B cell (primary cell): ENCODE data around the gene TMED6. TPM values are rescaled to one million over a fixed set of nuclear protein-coding genes. Genes with fewer than 3 reads are reported as not detected.

Source experiments
- ATAC-seq: fragments of 200-7000 bp; cut with Tn5 transposase; one replicate; pipeline ENCODE4 v1.10.0; 2021; ENCODE audit warnings: low read depth, mild to moderate bottlenecking, moderate number of reproducible peaks, moderate library complexity
- CTCF ChIA-PET: fragments of 350-600 bp; sonication (Branson Sonifier 250); formaldehyde crosslinking; loops from one replicate; lab custom pipeline; 2021; ENCODE audit warnings: antibody characterized with exemption, inconsistent platforms; lab: Charles Lee
- POLR2A ChIA-PET: fragments of 350-600 bp; sonication (Branson Sonifier 250); formaldehyde crosslinking; loops from one replicate; lab custom pipeline; 2021; ENCODE audit warnings: antibody characterized with exemption; lab: Charles Lee
- DNase-seq: peaks from one replicate; pipeline ENCODE4 v3.0.0; 2013
- H2AFZ ChIP-seq: 2 replicates; pipeline ENCODE4 v1.6.1; 2012; ENCODE audit warnings: mild to moderate bottlenecking, low read depth, low read length; ENCODE audit not compliant: insufficient read depth, poor library complexity, severe bottlenecking
- H3K27ac ChIP-seq, 2 donors: 1 replicate in 1 of 2; 2 replicates in 1 of 2; pipeline ENCODE4 v1.5.1; 2012 to 2013; ENCODE audit warnings: low read length in 2 of 2, mild to moderate bottlenecking in 2 of 2, moderate library complexity in 1 of 2
- H3K27me3 ChIP-seq, 4 experiments: fragments of 200-600 bp in 1 of 4; sonication (generic) in 1 of 4; replicated peaks in 1 of 4; 1 replicate in 2 of 4; 2 replicates in 2 of 4; pipeline versions ENCODE4 v1.6.1 to v1.7.0; 2013 to 2016; ENCODE audit warnings: low read length in 3 of 4, mild to moderate bottlenecking in 2 of 4, mixed read lengths in 1 of 4, moderate library complexity in 1 of 4; ENCODE audit not compliant: insufficient read depth in 4 of 4, control insufficient read depth in 3 of 4; ENCODE audit errors: control extremely low read depth in 1 of 4
- H3K36me3 ChIP-seq, 2 experiments: replicated peaks in 1 of 2; 1 replicate in 1 of 2; 2 replicates in 1 of 2; pipeline versions ENCODE4 v1.6.1 to v1.7.1; 2013; ENCODE audit warnings: low read length in 1 of 2; ENCODE audit not compliant: insufficient read depth in 2 of 2, control insufficient read depth in 1 of 2; ENCODE audit errors: control extremely low read depth in 1 of 2, extremely low read depth in 1 of 2
- H3K4me1 ChIP-seq, 2 donors: fragments of 200-600 bp in 1 of 2; sonication (generic) in 1 of 2; 1 replicate in 1 of 2; 2 replicates in 1 of 2; pipeline versions ENCODE4 v1.5.1 to v1.6.1; 2013 to 2017; ENCODE audit warnings: low read length in 2 of 2; ENCODE audit not compliant: control insufficient read depth in 2 of 2, insufficient read depth in 2 of 2
- H3K4me2 ChIP-seq: replicated peaks from 2 replicates; pipeline ENCODE3; 2012; ENCODE audit warnings: mild to moderate bottlenecking, low read depth, low read length; ENCODE audit not compliant: poor library complexity, severe bottlenecking
- H3K4me3 ChIP-seq, 5 experiments: fragments of 200-600 bp in 1 of 5; sonication (generic) in 1 of 5; 1 replicate in 3 of 5; 2 replicates in 2 of 5; pipeline versions ENCODE4 v1.5.1 to v1.7.0; 2011 to 2016; ENCODE audit warnings: low read length in 4 of 5, mild to moderate bottlenecking in 4 of 5, low read depth in 2 of 5, control low read depth in 1 of 5, moderate library complexity in 1 of 5; ENCODE audit not compliant: insufficient read depth in 1 of 5; ENCODE audit errors: control extremely low read depth in 1 of 5, extremely low read depth in 1 of 5
- H3K79me2 ChIP-seq: fragments of 200-600 bp; sonication (generic); one replicate; pipeline ENCODE4 v1.6.0; 2016; ENCODE audit warnings: low read length; ENCODE audit not compliant: control insufficient read depth, insufficient read depth
- H3K9ac ChIP-seq: fragments of 200-600 bp; sonication (generic); 2 replicates; pipeline ENCODE4 v1.6.1; 2017; ENCODE audit warnings: mild to moderate bottlenecking, low read length, moderate library complexity
- H3K9me3 ChIP-seq, 3 donors: one replicate each; pipeline versions ENCODE4 v1.6.1 to v1.7.1; 2013; ENCODE audit warnings: low read length in 2 of 3; ENCODE audit not compliant: control insufficient read depth in 2 of 3, insufficient read depth in 1 of 3; ENCODE audit errors: control extremely low read depth in 1 of 3
- H4K20me1 ChIP-seq: 2 replicates; pipeline ENCODE4 v1.6.0; 2012; ENCODE audit warnings: mild to moderate bottlenecking, low read length; ENCODE audit not compliant: insufficient read depth, control insufficient read depth, poor library complexity, severe bottlenecking
- H3K27ac Mint-ChIP-seq: one replicate; pipeline ENCODE4 v1.8.0; 2021; ENCODE audit warnings: mixed read lengths
- H3K27me3 Mint-ChIP-seq: one replicate; pipeline ENCODE4 v1.8.0; 2021; ENCODE audit warnings: mixed read lengths
- H3K4me1 Mint-ChIP-seq: one replicate; pipeline ENCODE4 v1.8.0; 2021; ENCODE audit warnings: mixed read lengths
- H3K4me3 Mint-ChIP-seq: one replicate; pipeline ENCODE4 v1.8.0; 2021; ENCODE audit warnings: mixed read lengths
- H3K9me3 Mint-ChIP-seq: one replicate; pipeline ENCODE4 v1.8.0; 2022; ENCODE audit warnings: mixed read lengths; ENCODE audit not compliant: insufficient read depth
- EZH2 ChIP-seq: IDR thresholded peaks from 2 replicates; pipeline ENCODE4 v1.6.1; 2012; ENCODE audit warnings: borderline replicate concordance, low read depth, mild to moderate bottlenecking, moderate library complexity, low read length; ENCODE audit not compliant: insufficient read depth, poor library complexity, severe bottlenecking
- WGBS: methylation state at CpG from one replicate; pipeline ENCODE4 v1.1.5; 2013; ENCODE audit warnings: missing lambda C conversion rate; ENCODE audit not compliant: insufficient coverage; 5-methylcytosine and 5-hydroxymethylcytosine counted together
- intact Hi-C: fragments of 100-400 bp; cut with micrococcal nuclease; formaldehyde crosslinking; loops from one replicate; pipeline ENCODE4 v1.10.0; 2022
- polyA plus RNA-seq: library from polyadenylated mRNA; depleted of rRNA; stranded (reverse); fragments of >200 nt; gene quantifications from 2 replicates; pipeline ENCODE4 v1.2.3, GENCODE V29; 2012
- total RNA-seq, 2 donors: library from RNA; stranded (reverse); fragments of 120-200 nt in 1 of 2; gene quantifications; 1 replicate in 1 of 2; 2 replicates in 1 of 2; pipeline versions ENCODE4 v1.2.3 to v1.2.4, GENCODE V29; 2013 to 2022
- TF ChIP-seq, protein P1 (sequence below): fragments of 200-600 bp; IDR thresholded peaks from one replicate; pipeline ENCODE4 v1.8.0; 2022; ENCODE audit warnings: antibody characterized with exemption, mild to moderate bottlenecking

TMED6 gene
- total and polyA plus RNA-seq, 2 donors (not counting 1 experiment from before 2014, with no cell fraction given): 0.78 to 4.5 TPM

DNA sequence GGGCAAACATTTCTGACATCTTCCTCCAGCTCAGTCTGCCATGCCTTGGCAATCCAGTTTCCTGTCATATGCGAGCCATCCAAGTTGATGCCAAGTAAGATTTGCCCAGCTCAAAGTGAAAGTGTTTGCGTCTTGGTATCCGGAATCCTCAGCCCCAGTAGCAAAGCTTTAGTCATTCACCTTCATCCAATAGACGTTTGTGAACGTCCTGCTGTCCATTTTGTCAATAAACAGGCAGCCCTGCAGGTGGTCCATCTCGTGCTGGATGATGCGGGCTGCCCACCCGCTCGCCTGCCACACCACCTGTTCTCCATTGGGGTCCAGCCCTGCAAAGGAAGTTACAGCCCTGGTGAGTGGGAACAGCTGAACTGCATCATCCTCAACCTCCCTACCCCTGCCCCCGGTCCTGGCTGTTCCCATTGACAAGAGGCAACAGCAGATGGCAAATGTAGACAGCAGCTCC, 22.7 kb downstream of the TMED6 start:
- WGBS: 75% methylated on average over 10 of the region's 10 CpGs
- H3K9me3 ChIP-seq: no peaks in the 10 kb centered on the region
- H2AFZ ChIP-seq: no peak overlapping the region
- H4K20me1 ChIP-seq: peaks cover 38% of the 10 kb centered on the region
- ChIA-PET CTCF (interaction anchor here (0.7 to 1.2 kb wide), 3 partner anchors 10 to 23 kb away, joined by 3 to 5 read pairs (median 3); no protein-coding TSS in a partner anchor), POLR2A (interaction anchor here (2.5 kb wide), 1 partner anchor 10 kb away, joined by 11 read pairs; the partner anchor contains the start of genes COG8 and NIP7)
- DNase-seq (no peak), ATAC-seq (no peak)
- Mint-ChIP-seq H3K9me3 (no peaks in the 10 kb centered on the region), H3K27me3 (no peaks in the 10 kb centered on the region), H3K4me3 (peak overlapping the region; percentile 76), H3K27ac (peak overlapping the region; percentile 72), H3K4me1 (peaks cover 35% of the 10 kb centered on the region)
- TF ChIP-seq, protein P1, sequence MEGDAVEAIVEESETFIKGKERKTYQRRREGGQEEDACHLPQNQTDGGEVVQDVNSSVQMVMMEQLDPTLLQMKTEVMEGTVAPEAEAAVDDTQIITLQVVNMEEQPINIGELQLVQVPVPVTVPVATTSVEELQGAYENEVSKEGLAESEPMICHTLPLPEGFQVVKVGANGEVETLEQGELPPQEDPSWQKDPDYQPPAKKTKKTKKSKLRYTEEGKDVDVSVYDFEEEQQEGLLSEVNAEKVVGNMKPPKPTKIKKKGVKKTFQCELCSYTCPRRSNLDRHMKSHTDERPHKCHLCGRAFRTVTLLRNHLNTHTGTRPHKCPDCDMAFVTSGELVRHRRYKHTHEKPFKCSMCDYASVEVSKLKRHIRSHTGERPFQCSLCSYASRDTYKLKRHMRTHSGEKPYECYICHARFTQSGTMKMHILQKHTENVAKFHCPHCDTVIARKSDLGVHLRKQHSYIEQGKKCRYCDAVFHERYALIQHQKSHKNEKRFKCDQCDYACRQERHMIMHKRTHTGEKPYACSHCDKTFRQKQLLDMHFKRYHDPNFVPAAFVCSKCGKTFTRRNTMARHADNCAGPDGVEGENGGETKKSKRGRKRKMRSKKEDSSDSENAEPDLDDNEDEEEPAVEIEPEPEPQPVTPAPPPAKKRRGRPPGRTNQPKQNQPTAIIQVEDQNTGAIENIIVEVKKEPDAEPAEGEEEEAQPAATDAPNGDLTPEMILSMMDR: no peak
- no peak for TF ChIP-seq EZH2
- H3K4me2 ChIP-seq: peak overlapping the region; percentile 83
- H3K27ac ChIP-seq: no peak overlapping the region
- peaks cover 15 to 32% of the 10 kb centered on the region in 2 donors for H3K4me1 ChIP-seq
- peaks cover 1 to 48% of the 10 kb centered on the region in 2 experiments for H3K36me3 ChIP-seq
- H3K79me2 ChIP-seq: peaks cover 71% of the 10 kb centered on the region
- H3K9ac ChIP-seq: no peak overlapping the region
- intact Hi-C loops: no loop called here
- no peaks in the 10 kb centered on the region for H3K27me3 ChIP-seq
- H3K4me3 ChIP-seq: peak overlapping the region in 1 of 5 experiments; percentile 88

DNA sequence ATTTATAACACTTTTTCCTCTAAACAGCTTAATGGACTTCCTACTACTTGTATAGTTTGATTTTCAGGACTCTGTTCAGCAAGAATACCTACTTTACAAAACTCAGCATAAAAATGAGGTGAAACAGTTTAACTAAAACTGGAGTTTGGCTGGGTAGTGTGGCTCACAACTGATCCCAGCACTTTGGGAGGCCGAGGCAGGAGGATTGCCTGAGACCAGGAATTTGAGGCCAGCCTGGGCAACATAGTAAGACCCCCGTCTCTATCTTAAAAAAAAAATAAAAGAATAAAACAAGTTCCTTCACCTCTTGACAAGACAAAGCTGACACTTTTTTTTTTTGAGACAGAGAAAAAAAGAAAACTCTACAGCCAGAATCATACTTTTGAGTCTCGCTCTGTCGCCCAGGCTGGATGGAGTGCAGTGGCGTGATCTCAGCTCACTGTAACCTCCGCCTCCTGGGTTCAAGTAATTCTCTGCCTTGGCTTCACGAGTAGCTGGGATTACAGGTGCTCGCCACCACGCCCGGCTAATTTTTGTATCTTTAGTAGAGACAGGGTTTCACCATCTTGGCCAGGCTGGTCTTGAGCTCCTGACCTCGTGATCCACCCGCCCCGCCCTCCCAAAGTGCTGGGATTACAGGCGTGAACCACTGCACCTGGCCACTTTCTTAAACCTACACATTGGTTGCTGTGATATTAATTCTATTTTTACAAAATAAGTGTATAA, 23.8 kb downstream of the TMED6 start:
- Histone ChIP-seq H3K36me3 (peaks cover 1 to 47% of the 10 kb centered on the region in 2 experiments), H3K27ac (peak overlapping the region in 1 of 2 donors; percentile 16), H3K9me3 (no peaks in the 10 kb centered on the region), H2AFZ (no peak overlapping the region), H3K9ac (no peak overlapping the region), H4K20me1 (peaks cover 48% of the 10 kb centered on the region), H3K4me3 (no peak overlapping the region), H3K4me1 (peaks cover 15 to 32% of the 10 kb centered on the region in 2 donors), H3K4me2 (no peak overlapping the region), H3K79me2 (peaks cover 64% of the 10 kb centered on the region), H3K27me3 (no peaks in the 10 kb centered on the region)
- H3K27ac Mint-ChIP-seq: no peak overlapping the region
- no peaks in the 10 kb centered on the region for H3K9me3 Mint-ChIP-seq
- ATAC-seq: no peak
- no peak for DNase-seq
- H3K4me1 Mint-ChIP-seq: peaks cover 33% of the 10 kb centered on the region
- no peak for TF ChIP-seq EZH2
- TF ChIP-seq, protein P1: no peak
- CTCF ChIA-PET: interaction anchor here (0.7 to 1.1 kb wide), 2 partner anchors 16 to 854 kb away, joined by 4 to 5 read pairs; no protein-coding TSS in a partner anchor
- 97% methylated on average over 5 of the region's 14 CpGs for WGBS
- H3K4me3 Mint-ChIP-seq: no peak overlapping the region
- intact Hi-C loops: loop anchor here (1.0 kb wide), 1 partner anchor 15 kb away; no protein-coding TSS in a partner anchor
- H3K27me3 Mint-ChIP-seq: no peaks in the 10 kb centered on the region
- POLR2A ChIA-PET: interaction anchor here (0.7 kb wide), 1 partner anchor 137 kb away, joined by 9 read pairs; no protein-coding TSS in a partner anchor
